HL-60 (cell line): ENCODE results near the gene ZNF324B.

ENCODE experiments used
- DNase-seq, 2 experiments: peaks; one replicate each; pipeline ENCODE4 v3.0.0-alpha.2; 2010 to 2020; ENCODE audit warnings: low read depth in 1 of 2, low spot score in 1 of 2
- H3K27ac ChIP-seq: fragments of 250-450 bp; sonication (Bioruptor Pico); replicated peaks from 2 replicates; pipeline ENCODE4 v1.5.1; 2020; ENCODE audit warnings: mild to moderate bottlenecking, moderate library complexity
- H3K27me3 ChIP-seq: fragments of 250-450 bp; sonication (Bioruptor Pico); 2 replicates; pipeline ENCODE4 v1.5.1; 2021; ENCODE audit warnings: mild to moderate bottlenecking, moderate library complexity; ENCODE audit not compliant: insufficient read depth, poor library complexity, severe bottlenecking
- H3K4me3 ChIP-seq: replicated peaks from 2 replicates; pipeline ENCODE4 v1.5.1; 2011; ENCODE audit warnings: mild to moderate bottlenecking, control low read depth, low read length; ENCODE audit not compliant: insufficient read depth
- GABPA ChIP-seq: IDR thresholded peaks from 2 replicates; pipeline ENCODE4 v1.6.1; 2012; ENCODE audit warnings: low read depth
- POLR2AphosphoS5 ChIP-seq: IDR thresholded peaks from 2 replicates; pipeline ENCODE4 v1.6.1; 2012; ENCODE audit warnings: low read depth
- SPI1 ChIP-seq: IDR thresholded peaks from 2 replicates; pipeline ENCODE4 v1.6.1; 2012; ENCODE audit warnings: low read depth, mild to moderate bottlenecking, borderline replicate concordance
- TF ChIP-seq, protein P1 (sequence below): IDR thresholded peaks from one replicate; pipeline ENCODE4 v1.5.1; 2011; ENCODE audit warnings: low read length, control low read depth, inconsistent platforms; ENCODE audit not compliant: insufficient read depth
- TF ChIP-seq, protein P2 (sequence below): IDR thresholded peaks from 2 replicates; pipeline ENCODE4 v1.6.1; 2012; ENCODE audit warnings: low read depth; ENCODE audit not compliant: insufficient replicate concordance

The ZNF324B gene

DNA sequence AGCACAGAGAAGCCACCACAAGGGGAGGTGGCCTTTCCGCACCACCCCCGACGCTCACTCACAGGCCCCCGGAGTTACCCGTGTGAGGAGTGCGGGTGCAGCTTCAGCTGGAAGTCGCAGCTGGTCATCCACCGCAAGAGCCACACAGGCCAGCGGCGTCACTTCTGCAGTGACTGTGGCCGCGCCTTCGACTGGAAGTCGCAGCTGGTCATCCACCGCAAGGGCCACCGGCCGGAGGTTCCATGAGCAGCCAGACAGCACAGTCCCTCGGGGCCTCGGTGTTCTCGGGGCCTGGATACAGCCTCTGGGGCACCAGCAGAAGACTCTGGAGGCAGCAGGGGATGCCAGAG, 29.0 kb downstream of the ZNF324B start:
- DNase-seq, result no peak
- no peak overlapping the region for H3K4me3 ChIP-seq
- no peak overlapping the region for H3K27ac ChIP-seq
- no peaks in the 10 kb centered on the region for H3K27me3 ChIP-seq
- no peak for TF ChIP-seq POLR2AphosphoS5
- TF ChIP-seq, protein P1, sequence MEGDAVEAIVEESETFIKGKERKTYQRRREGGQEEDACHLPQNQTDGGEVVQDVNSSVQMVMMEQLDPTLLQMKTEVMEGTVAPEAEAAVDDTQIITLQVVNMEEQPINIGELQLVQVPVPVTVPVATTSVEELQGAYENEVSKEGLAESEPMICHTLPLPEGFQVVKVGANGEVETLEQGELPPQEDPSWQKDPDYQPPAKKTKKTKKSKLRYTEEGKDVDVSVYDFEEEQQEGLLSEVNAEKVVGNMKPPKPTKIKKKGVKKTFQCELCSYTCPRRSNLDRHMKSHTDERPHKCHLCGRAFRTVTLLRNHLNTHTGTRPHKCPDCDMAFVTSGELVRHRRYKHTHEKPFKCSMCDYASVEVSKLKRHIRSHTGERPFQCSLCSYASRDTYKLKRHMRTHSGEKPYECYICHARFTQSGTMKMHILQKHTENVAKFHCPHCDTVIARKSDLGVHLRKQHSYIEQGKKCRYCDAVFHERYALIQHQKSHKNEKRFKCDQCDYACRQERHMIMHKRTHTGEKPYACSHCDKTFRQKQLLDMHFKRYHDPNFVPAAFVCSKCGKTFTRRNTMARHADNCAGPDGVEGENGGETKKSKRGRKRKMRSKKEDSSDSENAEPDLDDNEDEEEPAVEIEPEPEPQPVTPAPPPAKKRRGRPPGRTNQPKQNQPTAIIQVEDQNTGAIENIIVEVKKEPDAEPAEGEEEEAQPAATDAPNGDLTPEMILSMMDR, result no peak
- TF ChIP-seq, protein P2, sequence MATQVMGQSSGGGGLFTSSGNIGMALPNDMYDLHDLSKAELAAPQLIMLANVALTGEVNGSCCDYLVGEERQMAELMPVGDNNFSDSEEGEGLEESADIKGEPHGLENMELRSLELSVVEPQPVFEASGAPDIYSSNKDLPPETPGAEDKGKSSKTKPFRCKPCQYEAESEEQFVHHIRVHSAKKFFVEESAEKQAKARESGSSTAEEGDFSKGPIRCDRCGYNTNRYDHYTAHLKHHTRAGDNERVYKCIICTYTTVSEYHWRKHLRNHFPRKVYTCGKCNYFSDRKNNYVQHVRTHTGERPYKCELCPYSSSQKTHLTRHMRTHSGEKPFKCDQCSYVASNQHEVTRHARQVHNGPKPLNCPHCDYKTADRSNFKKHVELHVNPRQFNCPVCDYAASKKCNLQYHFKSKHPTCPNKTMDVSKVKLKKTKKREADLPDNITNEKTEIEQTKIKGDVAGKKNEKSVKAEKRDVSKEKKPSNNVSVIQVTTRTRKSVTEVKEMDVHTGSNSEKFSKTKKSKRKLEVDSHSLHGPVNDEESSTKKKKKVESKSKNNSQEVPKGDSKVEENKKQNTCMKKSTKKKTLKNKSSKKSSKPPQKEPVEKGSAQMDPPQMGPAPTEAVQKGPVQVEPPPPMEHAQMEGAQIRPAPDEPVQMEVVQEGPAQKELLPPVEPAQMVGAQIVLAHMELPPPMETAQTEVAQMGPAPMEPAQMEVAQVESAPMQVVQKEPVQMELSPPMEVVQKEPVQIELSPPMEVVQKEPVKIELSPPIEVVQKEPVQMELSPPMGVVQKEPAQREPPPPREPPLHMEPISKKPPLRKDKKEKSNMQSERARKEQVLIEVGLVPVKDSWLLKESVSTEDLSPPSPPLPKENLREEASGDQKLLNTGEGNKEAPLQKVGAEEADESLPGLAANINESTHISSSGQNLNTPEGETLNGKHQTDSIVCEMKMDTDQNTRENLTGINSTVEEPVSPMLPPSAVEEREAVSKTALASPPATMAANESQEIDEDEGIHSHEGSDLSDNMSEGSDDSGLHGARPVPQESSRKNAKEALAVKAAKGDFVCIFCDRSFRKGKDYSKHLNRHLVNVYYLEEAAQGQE, result no peak

DNA sequence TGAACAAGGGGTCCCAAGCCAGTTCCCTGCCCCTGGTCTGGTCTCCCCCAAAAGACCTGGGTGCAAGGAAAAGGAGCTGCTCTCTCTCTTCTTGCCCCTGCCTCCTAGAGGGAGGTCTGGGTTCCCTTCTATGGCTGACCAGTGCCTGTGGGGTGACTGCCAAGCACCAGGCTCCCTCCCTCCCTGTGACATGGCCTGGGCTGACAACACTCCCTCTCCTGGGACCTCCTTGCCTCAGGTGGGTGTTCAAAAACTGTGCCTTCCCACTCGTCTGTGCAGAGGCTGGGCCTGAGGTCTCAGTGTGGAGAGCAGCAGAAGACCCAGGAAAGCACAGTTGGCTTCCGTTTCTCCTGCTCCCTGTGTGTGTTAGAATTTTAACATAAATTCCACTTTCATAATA, 29.4 kb downstream of the ZNF324B start:
- H3K4me3 ChIP-seq, result no peak overlapping the region
- no peak for DNase-seq
- H3K27me3 ChIP-seq, result no peaks in the 10 kb centered on the region
- TF ChIP-seq SPI1, result no peak
- no peak for TF ChIP-seq GABPA
- TF ChIP-seq, protein P2, result no peak
- TF ChIP-seq POLR2AphosphoS5, result no peak
- TF ChIP-seq, protein P1, result no peak
- no peak overlapping the region for H3K27ac ChIP-seq

DNA sequence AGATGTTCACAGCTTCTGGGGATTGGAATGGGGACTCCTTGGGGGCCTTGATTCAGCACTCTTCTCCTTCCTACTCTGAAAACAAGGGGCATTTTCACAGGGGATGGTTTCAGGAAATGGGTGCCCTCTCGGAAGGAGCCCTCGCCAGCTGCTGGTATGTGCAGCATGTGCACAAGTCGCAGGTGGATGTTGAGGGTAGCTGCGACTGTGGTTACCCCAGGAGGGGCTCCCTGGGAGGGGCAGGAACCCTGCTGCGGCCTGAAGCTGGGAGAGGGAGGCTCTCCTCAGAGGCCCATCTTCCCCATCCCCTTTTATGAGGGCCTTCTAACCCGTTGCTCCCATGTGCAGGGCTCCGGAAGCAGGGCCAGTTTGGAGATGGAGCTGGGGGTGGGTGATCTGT, 30.9 kb downstream of the ZNF324B start:
- DNase-seq, result no peak
- no peak overlapping the region for H3K27ac ChIP-seq
- TF ChIP-seq, protein P2, result no peak
- no peak for TF ChIP-seq SPI1
- TF ChIP-seq, protein P1, result no peak
- TF ChIP-seq GABPA, result no peak
- TF ChIP-seq POLR2AphosphoS5, result no peak
- H3K27me3 ChIP-seq, result no peaks in the 10 kb centered on the region
- no peak overlapping the region for H3K4me3 ChIP-seq
